ENCODE results near the gene GLT1D1.
"Not testable (repeated sequence)": the region's sequence is repeated elsewhere in the genome, so short reads cannot be mapped to it uniquely, and the experiment has no call there.

Gene GLT1D1

DNA sequence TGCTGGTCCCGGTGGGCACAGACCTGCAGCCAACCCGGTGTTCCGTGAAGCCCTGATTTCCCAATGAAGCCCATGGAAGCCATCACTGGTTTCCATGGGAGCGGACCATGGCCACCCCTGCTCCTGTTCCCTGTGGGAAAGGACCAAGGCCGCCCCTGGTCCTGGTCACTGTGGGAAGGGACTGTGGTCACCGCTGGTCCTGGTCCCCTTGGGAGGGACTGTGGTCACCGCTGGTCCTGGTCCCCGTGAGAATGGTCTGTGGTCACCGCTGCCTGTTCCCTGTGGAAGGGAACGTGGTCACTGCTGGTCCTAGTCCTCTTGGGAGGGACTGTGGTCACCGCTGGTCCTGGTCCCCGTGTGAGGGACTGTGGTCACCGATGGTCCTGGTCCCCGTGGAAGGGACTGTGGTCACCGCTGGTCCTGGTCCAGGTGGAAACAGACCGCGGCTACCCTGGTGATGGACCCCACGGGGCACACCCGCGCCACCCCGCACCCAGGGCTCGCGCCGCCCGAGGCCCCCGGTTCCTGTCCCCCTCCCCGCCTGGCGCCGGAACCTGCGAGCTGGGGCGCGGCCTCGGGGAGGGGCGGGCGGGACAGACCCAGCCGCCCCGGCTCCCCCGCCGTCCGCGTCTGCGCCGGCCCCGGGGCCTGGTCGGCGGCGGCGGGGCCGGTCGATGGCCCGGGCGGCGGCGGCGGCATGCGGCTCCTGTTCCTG lies at the start of gene GLT1D1:
Gene GLT1D1, plus strand, starts transcription at position 594 of the 715 bp plus-strand sequence. Its CDS starts 104 bp downstream, at position 698.
- peak within 1 kb of the TSS in 1 of 2 donors; percentile 49 for H3K4me3 Mint-ChIP-seq
- DNase-seq (no peak), ATAC-seq (peak; percentile 57)
- no peak within 1 kb of the TSS for H3K27ac Mint-ChIP-seq
- H3K4me1 Mint-ChIP-seq = no peaks in the 10 kb centered on the region
- no peaks in the 10 kb centered on the region for H3K9me3 Mint-ChIP-seq
- peaks cover 63% of the 10 kb centered on the region for H3K27me3 Mint-ChIP-seq

DNA sequence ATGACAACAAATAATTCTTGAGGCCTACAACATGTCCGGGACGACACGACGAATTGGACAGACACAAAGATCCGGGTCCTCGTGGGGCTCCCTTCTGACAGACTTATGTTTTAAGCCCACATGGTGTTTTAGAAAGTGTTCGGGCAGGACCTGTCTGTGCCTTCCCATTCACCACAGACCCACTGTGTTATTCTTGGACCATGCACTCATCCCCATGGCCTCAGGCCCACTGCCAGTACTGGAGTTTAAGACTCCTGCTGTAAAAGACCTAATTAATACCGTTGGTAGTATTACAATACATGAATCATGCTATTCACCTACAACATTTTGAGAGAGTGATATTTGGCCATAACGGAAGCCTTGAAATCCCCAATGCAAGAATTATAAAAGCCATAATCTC lies 49.5 kb upstream of the GLT1D1 start:
- no peak for ATAC-seq
- DNase-seq = no peak
- Mint-ChIP-seq H3K4me3 (no peak overlapping the region), H3K27me3 (no peaks in the 10 kb centered on the region), H3K27ac (no peak overlapping the region), H3K9me3 (no peaks in the 10 kb centered on the region), H3K4me1 (peaks cover 18% of the 10 kb centered on the region)

DNA sequence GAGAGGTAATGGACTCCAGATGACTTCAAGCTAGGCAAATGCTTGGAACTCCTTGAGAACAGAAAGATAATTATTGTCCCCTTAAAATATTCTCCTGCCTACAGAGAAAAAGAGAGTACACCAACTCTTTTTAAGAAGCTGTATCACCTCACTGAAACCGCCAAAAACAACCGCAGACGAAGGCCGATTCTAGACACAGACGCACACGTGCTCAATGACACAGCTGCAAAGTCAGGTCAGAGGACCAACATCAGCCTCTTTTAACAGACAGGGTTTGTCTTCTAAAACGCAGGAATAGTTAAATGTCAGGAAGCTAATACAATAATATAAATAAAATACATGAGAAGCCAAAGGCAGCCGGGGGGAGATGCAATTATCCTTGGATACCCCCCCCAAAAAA lies 48.5 kb upstream of the GLT1D1 start:
- Mint-ChIP-seq H3K27me3 (no peaks in the 10 kb centered on the region), H3K4me3 (no peak overlapping the region), H3K4me1 (peaks cover 18% of the 10 kb centered on the region), H3K27ac (no peak overlapping the region), H3K9me3 (no peaks in the 10 kb centered on the region)
- no peak for DNase-seq
- ATAC-seq = no peak

DNA sequence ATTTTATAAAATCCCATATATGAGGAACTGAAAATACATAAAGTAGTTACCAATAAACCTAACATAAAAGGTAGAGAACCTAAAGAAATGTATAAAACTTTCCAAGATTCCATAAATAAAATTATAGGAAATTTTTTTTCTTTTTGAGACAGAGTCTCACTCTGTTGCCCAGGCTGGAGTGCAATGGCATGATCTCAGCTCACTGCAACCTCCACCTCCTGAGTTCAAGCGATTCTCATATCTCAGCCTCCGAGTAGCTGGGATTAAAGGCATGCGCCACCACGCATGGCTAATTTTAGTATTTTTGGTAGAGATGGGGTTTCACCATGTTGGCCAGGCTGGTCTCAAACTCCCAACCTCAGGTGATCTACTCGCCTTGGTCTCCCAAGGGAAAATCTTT lies 47.9 kb upstream of the GLT1D1 start:
- H3K27me3 Mint-ChIP-seq, H3K4me3 Mint-ChIP-seq, ATAC-seq, H3K27ac Mint-ChIP-seq, H3K9me3 Mint-ChIP-seq, DNase-seq: not testable (repeated sequence)
- peaks cover 25% of the 10 kb centered on the region for H3K4me1 Mint-ChIP-seq

DNA sequence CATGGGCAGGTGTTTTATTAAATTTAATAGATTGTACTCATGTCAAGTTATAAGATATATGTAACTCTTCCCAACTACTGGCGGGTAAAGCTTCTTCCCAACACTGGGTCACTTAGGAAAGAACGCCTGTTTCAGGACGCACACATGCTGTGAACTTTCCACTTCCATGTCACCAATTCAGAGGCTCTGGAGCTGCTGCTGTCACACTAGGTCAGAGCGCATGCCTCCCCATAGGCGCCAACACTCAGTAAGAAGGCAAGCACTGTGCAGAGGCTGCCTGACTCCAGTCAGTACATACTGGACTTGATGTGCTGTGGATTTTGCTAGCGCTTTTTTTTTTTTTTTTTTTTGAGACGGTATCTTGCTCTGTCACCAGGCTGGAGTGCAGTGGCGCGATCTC lies 46.7 kb upstream of the GLT1D1 start:
- no peak overlapping the region for H3K27ac Mint-ChIP-seq
- no peak overlapping the region for H3K4me3 Mint-ChIP-seq
- ATAC-seq (no peak), DNase-seq (no peak)
- H3K4me1 Mint-ChIP-seq = peaks cover 35% of the 10 kb centered on the region
- H3K27me3 Mint-ChIP-seq = no peaks in the 10 kb centered on the region
- no peaks in the 10 kb centered on the region for H3K9me3 Mint-ChIP-seq

DNA sequence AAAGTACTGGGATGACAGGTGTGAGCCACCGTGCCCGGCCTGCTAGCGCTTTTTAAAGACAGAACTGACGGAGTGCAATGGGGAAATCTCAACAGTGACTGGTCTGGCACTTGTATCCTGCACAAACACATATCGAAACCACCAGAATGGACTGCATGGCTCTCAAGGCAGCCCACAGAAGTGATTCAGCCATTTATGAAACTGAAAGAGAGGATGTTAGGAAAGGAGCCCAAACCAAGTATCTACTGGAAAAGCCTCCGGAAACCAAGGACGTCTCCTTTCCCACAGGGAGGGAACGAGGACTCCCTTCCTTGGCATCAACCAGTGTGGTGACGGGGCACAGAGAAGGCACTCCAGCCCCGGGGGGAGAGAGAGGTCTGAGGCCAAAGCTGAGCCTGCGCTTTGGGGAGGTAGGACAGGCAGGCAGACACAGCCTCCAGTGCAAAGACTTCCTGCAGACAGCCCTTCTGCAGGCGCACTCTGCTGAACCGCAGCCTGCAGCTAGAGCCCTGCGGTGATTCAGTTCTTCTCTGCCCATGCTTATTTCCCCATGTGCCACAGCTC lies 46.0 kb upstream of the GLT1D1 start:
- Mint-ChIP-seq H3K27ac (no peak overlapping the region), H3K9me3 (no peaks in the 10 kb centered on the region), H3K27me3 (no peaks in the 10 kb centered on the region), H3K4me1 (peaks cover 35% of the 10 kb centered on the region), H3K4me3 (no peak overlapping the region)
- DNase-seq = no peak
- ATAC-seq = no peak

DNA sequence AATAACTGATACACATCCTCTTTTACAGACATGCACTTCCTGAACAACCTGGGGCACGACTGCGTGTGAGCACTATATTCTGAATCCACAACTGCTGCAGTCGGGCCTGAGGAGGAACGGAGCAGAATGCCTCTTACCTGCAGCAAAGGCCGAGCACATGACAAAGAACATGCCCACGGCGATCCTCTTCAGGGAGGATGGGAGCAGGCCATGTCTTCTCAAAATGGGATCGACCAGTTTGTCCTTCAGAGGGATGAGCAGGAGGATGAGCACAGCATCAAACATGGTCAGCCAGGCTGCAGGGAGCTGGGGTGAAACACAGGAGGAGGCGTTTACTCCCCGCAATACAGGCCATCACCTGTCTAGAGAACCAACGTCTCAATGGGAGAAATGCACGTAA lies 44.6 kb upstream of the GLT1D1 start:
- DNase-seq (no peak), ATAC-seq (no peak)
- no peak overlapping the region for H3K4me3 Mint-ChIP-seq
- no peaks in the 10 kb centered on the region for H3K27me3 Mint-ChIP-seq
- peaks cover 36% of the 10 kb centered on the region for H3K4me1 Mint-ChIP-seq
- no peak overlapping the region for H3K27ac Mint-ChIP-seq
- no peaks in the 10 kb centered on the region for H3K9me3 Mint-ChIP-seq

DNA sequence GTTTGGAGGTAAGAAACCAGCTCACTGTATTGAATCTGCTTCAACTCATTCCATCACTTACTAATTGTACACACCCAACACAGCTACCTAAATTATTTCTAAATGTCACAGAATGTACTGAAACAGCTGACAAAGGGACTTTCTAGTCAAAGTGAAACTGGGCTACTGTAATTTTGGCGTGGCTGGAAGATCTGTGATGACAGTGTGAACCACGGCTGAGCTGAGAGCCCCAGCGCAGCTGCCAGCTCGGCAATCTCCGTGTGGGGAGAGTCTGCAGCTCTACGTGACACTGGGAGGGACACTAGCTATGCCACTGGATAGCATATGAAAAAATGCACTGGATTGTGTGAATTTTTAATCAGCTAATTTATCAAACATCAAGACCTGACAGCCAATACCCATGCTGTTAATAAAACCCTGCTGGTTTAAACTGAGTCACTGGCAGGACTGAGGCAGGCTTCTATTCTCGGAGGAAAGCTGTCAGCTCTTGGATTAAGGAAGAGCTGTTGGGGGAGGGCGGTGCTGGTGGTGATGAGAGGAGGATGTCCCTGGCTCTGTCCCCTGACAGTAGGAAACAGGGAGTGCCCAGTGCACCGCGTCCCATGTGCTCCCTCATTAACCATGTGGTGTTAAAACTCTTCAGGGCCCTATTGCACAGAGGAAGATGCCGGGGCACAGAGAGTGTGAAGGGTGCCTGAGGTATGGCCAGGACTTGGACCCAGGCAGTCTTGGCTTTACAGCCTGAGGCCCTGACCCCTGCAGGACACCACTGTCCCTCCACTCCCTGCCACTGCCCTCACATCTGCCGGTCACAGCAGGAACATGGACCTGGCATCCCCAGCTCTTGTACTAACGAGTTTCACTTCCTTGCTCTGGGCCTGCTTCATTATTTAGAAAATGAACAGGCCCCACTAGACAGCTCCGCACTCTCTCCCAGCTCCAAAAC lies 42.8 kb upstream of the GLT1D1 start:
- Mint-ChIP-seq H3K27me3 (no peaks in the 10 kb centered on the region), H3K27ac (peak overlapping the region; percentile 57 to 97), H3K9me3 (no peaks in the 10 kb centered on the region), H3K4me3 (peak overlapping the region in 1 of 2 donors; percentile 21), H3K4me1 (peaks cover 51% of the 10 kb centered on the region)
- ATAC-seq (peak; percentile 92), DNase-seq (peak in 1 of 2 donors; percentile 54)

DNA sequence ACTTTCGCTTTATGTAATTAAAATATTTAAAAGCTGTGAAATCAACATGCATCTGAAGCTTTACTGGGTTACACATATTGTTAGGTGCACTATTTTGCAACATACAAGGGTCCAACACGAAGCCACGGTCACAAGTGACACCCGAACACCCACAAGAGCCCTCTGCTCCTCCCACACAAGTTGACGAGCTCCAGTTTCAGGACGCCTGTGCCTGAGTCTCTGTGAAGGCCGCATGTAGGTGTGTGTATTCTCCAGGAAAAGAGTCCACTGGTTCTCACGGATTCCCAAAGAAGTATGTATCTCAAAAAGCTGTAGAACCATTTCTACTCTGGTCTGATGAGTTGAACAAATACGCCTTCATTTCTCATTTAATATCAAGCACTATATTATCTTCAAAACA lies 41.5 kb upstream of the GLT1D1 start:
- Mint-ChIP-seq H3K27ac (no peak overlapping the region), H3K4me3 (peak overlapping the region in 1 of 2 donors; percentile 32), H3K4me1 (peaks cover 64% of the 10 kb centered on the region), H3K27me3 (no peaks in the 10 kb centered on the region), H3K9me3 (no peaks in the 10 kb centered on the region)
- DNase-seq = no peak
- ATAC-seq = no peak

DNA sequence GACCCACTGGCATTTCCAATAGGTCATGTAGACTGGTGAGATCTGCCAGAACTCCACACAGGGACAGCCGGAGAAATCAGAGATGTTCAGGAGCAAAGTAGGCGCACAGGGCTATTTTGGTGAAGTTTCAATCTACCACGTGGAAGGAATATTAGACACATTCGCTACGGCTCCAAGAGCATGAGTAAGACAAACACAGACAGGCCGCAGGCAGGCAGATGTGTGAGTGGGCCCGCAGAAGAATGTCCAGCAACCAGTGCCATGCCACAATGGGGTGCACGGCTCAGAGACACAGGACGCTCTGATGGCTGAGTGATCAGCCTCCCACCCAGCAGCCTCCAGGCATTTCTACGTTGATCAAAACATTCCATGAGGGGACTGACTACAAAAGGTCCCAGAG lies 39.9 kb upstream of the GLT1D1 start:
- H3K4me1 Mint-ChIP-seq = peaks cover 80% of the 10 kb centered on the region
- H3K4me3 Mint-ChIP-seq = no peak overlapping the region
- H3K27ac Mint-ChIP-seq = no peak overlapping the region
- no peaks in the 10 kb centered on the region for H3K9me3 Mint-ChIP-seq
- ATAC-seq (no peak), DNase-seq (no peak)
- no peaks in the 10 kb centered on the region for H3K27me3 Mint-ChIP-seq

DNA sequence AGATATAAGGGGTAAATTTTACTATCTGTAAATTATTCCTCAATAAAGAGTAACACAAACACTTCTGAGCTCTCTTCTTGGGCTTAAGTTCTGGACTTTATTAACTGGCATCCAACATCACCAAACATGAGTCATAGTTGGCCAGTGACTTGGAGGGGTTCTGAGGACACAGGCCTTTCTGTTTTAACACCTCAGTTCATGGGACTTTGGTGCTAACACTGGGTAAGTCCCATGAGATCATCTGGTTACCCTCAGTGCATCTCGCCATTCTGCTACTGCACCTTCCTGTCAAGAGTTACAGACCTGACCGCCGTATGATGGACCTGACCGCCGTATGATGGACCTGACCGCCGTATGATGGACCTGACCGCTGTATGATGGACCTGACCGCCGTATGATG lies 39.4 kb upstream of the GLT1D1 start:
- DNase-seq (peak in 1 of 2 donors; percentile 21), ATAC-seq (peak; percentile 77)
- peaks cover 84% of the 10 kb centered on the region for H3K4me1 Mint-ChIP-seq
- H3K9me3 Mint-ChIP-seq = no peaks in the 10 kb centered on the region
- no peak overlapping the region for H3K4me3 Mint-ChIP-seq
- no peaks in the 10 kb centered on the region for H3K27me3 Mint-ChIP-seq
- peak overlapping the region in 1 of 2 donors; percentile 69 for H3K27ac Mint-ChIP-seq

DNA sequence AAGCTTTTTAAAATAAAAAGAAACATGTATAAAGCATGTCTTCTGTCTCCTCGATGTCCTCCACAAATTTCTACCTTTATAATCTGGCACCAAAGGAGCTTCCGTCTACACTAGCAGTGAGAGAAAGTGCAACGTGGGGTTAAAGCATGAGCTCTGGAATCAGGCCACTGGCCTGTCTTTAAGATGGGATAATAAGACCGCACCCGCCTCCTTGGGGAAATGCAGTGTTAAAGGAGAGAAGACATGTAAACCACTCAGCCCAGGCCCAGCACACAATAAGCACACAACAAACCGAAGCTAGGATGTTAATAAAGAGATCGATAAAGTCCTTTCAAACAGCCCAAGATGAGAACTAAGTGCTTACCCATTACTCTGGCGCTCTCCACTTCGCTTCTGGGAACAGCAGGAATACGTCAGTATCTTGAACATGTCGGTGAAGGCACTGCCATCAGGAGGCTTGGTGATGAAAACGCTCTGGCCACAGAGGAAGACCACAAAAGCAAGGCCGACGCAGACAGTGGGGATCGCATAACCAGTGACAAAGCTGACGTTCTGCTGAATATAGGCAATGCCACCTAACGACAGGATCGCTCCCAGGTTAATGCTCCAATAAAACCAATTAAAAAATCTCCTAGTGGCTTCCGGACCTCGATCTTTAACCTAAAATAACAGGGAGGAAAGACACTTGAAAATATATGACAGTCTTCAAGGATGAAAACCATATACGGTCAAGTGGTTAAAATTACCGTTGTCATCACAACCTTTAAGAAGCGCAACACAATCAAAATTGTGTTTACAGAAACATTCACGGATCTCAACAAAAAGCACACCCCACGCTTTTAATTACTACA lies 38.6 kb upstream of the GLT1D1 start:
- Mint-ChIP-seq H3K4me1 (peaks cover 92% of the 10 kb centered on the region), H3K9me3 (no peaks in the 10 kb centered on the region), H3K27me3 (no peaks in the 10 kb centered on the region), H3K4me3 (no peak overlapping the region), H3K27ac (peak overlapping the region in 1 of 2 donors; percentile 33)
- no peak for ATAC-seq
- no peak for DNase-seq

DNA sequence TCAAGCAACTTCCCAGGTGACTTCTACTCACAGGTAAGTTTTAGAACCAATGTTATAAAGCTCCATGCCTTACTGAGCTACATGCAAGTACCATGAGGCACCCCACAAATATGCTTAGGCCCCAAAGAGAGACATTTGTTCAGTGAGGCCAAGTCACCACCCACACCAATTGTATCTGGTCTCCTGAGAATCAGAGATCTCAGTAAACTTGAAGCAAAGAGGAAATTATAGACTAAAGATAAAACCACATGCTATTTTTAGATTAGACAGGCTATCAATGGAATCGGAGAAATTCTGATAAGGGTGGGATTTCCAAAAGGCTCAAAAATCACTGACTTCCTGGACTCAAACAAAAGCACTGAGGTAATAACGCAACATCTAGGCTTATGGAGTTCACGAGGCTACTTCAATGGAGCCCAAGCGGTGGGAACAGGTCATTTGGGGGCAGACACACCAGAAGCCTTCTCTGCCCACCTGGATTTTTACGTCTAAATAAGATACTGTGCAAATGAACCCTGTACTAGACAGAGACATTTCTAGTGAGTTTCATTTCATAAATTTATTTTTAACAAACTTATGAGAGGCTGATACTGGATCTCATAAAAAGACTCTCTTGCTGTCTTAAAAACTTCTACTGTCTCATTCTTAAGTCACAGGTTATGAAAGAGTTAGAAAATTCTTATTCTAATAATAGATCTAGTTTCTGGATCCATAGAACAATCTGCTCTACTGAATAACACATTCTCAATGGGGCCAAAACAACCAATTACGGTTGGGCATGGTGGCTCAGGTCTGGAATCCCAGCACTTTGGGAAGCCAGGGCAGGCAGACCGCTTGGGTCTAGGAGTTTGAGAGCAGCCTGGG lies 37.3 kb upstream of the GLT1D1 start:
- Mint-ChIP-seq H3K9me3 (no peaks in the 10 kb centered on the region), H3K27ac (no peak overlapping the region), H3K4me1 (peaks cover 91% of the 10 kb centered on the region), H3K27me3 (no peaks in the 10 kb centered on the region), H3K4me3 (no peak overlapping the region)
- DNase-seq = no peak
- ATAC-seq = no peak

DNA sequence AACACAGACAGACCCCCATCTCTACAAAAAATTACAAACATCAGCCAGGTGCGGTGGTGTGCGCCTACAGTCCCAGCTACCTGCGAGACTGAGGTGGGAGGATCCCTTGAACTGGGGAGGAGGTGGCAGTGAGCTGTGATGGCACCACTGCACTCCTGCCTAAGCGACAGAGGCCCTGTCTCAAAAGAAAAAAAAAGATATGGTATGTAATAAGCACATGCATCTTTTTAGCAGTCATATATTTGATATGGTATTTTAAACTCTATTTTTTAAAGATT lies 36.7 kb upstream of the GLT1D1 start:
- Mint-ChIP-seq H3K4me1 (peaks cover 92% of the 10 kb centered on the region), H3K27me3 (no peaks in the 10 kb centered on the region), H3K4me3 (no peak overlapping the region), H3K27ac (no peak overlapping the region), H3K9me3 (no peaks in the 10 kb centered on the region)
- ATAC-seq (no peak), DNase-seq (no peak)

Measured in stimulated activated naive CD8-positive, alpha-beta T cell treated with anti-CD3 and anti-CD28 coated beads, Interleukin-15, amount 100 ng/mL, for 72 hours (primary cell).